Chondrocyte (in vitro differentiated cells): Measurements from ENCODE around the gene LITAFD. TPM values are rescaled to one million over a fixed set of nuclear protein-coding genes. Genes with fewer than 3 reads are reported as not detected.

Experiments used
- DNase-seq: peaks from one replicate; pipeline ENCODE4 v3.0.0; 2021; ENCODE audit warnings: mixed read lengths, low spot score
- H3K27ac Mint-ChIP-seq: one replicate; pipeline ENCODE4 v1.8.0; 2021; ENCODE audit warnings: mild to moderate bottlenecking, moderate library complexity, mixed read lengths; ENCODE audit not compliant: unreplicated experiment
- H3K27me3 Mint-ChIP-seq: 2 replicates; pipeline ENCODE4 v1.8.0; 2021; ENCODE audit warnings: low read depth, mixed read lengths
- H3K36me3 Mint-ChIP-seq: 2 replicates; pipeline ENCODE4 v1.8.0; 2021; ENCODE audit warnings: low read depth, mixed read lengths
- H3K4me1 Mint-ChIP-seq: 2 replicates; pipeline ENCODE4 v1.8.0; 2021; ENCODE audit warnings: low read depth, mild to moderate bottlenecking, mixed read lengths
- H3K4me3 Mint-ChIP-seq: one replicate; pipeline ENCODE4 v1.8.0; 2021; ENCODE audit warnings: mild to moderate bottlenecking, moderate library complexity, mixed read lengths; ENCODE audit not compliant: unreplicated experiment
- H3K9me3 Mint-ChIP-seq: 2 replicates; pipeline ENCODE4 v1.8.0; 2021; ENCODE audit warnings: low read depth, mixed read lengths
- CTCF ChIP-seq: fragments of 200-600 bp; sonication (generic); IDR thresholded peaks from 2 replicates; pipeline ENCODE4 v1.5.0; 2021; ENCODE audit warnings: antibody characterized with exemption, mild to moderate bottlenecking, moderate library complexity
- total RNA-seq: library from RNA; stranded (reverse); gene quantifications from 3 replicates; pipeline ENCODE4 v1.2.1, GENCODE V29; 2021

LITAFD gene
- total RNA-seq, 1 donor from 2014 or later: not detected

GRCh38 chr16:8924214-8924613 lies 42.1 kb downstream of the LITAFD start:
- H3K4me3 Mint-ChIP-seq: no peak overlapping the region
- peaks cover 17% of the 10 kb centered on the region for H3K4me1 Mint-ChIP-seq
- H3K27ac Mint-ChIP-seq: no peak overlapping the region
- peaks cover 32% of the 10 kb centered on the region for H3K36me3 Mint-ChIP-seq
- TF ChIP-seq CTCF: no peak
- DNase-seq: no peak
- no peaks in the 10 kb centered on the region for H3K27me3 Mint-ChIP-seq
- H3K9me3 Mint-ChIP-seq: no peaks in the 10 kb centered on the region

DNA sequence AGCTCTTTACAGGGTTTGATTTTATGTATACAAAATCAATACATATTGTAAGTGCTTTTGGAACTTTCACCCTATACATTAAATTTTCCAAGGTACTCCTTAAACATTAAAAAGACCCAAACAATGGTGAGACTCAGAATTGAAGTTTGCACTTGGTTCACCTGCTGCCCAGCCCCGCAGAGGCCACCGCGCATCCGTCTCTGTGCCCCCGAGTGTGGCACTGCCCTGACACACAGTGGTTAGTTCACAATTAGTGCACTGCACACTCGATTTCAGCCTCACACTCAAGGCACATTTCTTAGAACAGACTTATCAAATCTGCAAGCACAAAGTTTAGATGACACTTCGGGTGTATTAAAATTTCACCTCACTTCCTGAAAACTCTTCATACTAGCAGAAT lies 43.3 kb downstream of the LITAFD start:
- no peak for TF ChIP-seq CTCF
- DNase-seq: no peak
- H3K36me3 Mint-ChIP-seq: peaks cover 27% of the 10 kb centered on the region
- no peak overlapping the region for H3K4me3 Mint-ChIP-seq
- H3K27ac Mint-ChIP-seq: no peak overlapping the region
- no peaks in the 10 kb centered on the region for H3K9me3 Mint-ChIP-seq
- H3K4me1 Mint-ChIP-seq: peaks cover 19% of the 10 kb centered on the region
- no peaks in the 10 kb centered on the region for H3K27me3 Mint-ChIP-seq

GRCh38 chr16:8926827-8927226 lies 44.7 kb downstream of the LITAFD start:
- H3K27me3 Mint-ChIP-seq: no peaks in the 10 kb centered on the region
- no peaks in the 10 kb centered on the region for H3K9me3 Mint-ChIP-seq
- no peak overlapping the region for H3K4me3 Mint-ChIP-seq
- no peak overlapping the region for H3K27ac Mint-ChIP-seq
- H3K4me1 Mint-ChIP-seq: peaks cover 14% of the 10 kb centered on the region
- H3K36me3 Mint-ChIP-seq: peaks cover 21% of the 10 kb centered on the region
- DNase-seq: no peak
- no peak for TF ChIP-seq CTCF

GRCh38 chr16:8928467-8928957 lies 46.4 kb downstream of the LITAFD start:
- H3K27me3 Mint-ChIP-seq: no peaks in the 10 kb centered on the region
- H3K9me3 Mint-ChIP-seq: no peaks in the 10 kb centered on the region
- no peak for DNase-seq
- H3K4me1 Mint-ChIP-seq: peaks cover 16% of the 10 kb centered on the region
- no peak for TF ChIP-seq CTCF
- H3K4me3 Mint-ChIP-seq: no peak overlapping the region
- H3K27ac Mint-ChIP-seq: no peak overlapping the region
- peaks cover 20% of the 10 kb centered on the region for H3K36me3 Mint-ChIP-seq

DNA sequence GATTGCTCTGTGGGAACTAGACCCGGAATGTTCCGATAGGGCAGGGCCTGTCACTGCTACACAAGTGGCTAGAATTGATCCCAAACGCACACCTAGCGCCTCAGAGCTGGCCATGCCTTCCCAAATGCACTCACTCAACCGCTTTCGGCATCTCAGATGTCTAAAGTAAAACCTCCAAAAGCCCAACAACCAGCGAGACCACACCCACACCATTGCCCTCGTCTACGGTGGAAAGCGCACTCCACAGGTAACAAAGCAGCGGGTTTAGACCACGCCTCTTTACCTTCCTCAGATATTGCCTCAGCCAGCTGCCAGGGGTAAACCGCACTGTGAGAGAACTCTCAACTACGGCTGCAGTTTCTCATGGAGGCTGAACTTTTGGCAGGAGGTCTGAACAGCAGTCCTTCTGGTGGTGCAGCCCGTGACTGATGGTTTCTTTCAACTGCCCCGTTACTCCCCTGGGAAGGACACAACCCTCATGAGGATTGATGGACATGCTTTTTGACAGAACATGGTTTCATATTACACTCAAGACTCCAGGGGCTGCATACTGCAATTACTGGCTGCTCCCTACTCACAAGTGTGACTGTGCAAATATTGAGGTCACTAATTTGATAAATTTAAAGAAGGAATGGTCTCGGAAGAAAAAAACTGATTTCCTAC lies 47.1 kb downstream of the LITAFD start:
- Mint-ChIP-seq H3K36me3 (peaks cover 19% of the 10 kb centered on the region), H3K9me3 (no peaks in the 10 kb centered on the region), H3K4me3 (no peak overlapping the region), H3K27me3 (no peaks in the 10 kb centered on the region), H3K4me1 (peaks cover 16% of the 10 kb centered on the region), H3K27ac (no peak overlapping the region)
- no peak for DNase-seq
- no peak for TF ChIP-seq CTCF
